OCI-LY7 (cell line): ENCODE data around the gene CYP4F2. TPM values are rescaled to one million over a fixed set of nuclear protein-coding genes. Genes with fewer than 3 reads are reported as not detected.
"Not testable (repeated sequence)": the region's sequence is repeated elsewhere in the genome, so short reads cannot be mapped to it uniquely, and the experiment has no call there.

Source experiments
- BruUV-seq: library from RNA; stranded (reverse); fragments of 400-500 nt; replicated peaks from 2 replicates; lab custom pipeline; 2021; lab: Mats Ljungman, UMichigan
- CTCF ChIA-PET: fragments of 300-600 bp; sonication (Branson Sonifier 250); formaldehyde crosslinking; loops from one replicate; lab custom pipeline; 2022; ENCODE audit warnings: antibody characterized with exemption; ENCODE audit not compliant: unreplicated experiment; lab: Charles Lee
- POLR2A ChIA-PET: fragments of 300-600 bp; sonication (Branson Sonifier 250); formaldehyde crosslinking; loops from one replicate; lab custom pipeline; 2022; ENCODE audit warnings: antibody characterized with exemption; lab: Charles Lee
- DNase-seq: peaks from one replicate; pipeline ENCODE4 v3.0.0-alpha.2; 2015; ENCODE audit warnings: low spot score
- H2AFZ ChIP-seq: fragments of 200-600 bp; sonication (generic), shearing (Covaris generic); 2 replicates; pipeline ENCODE4 v1.6.1; 2014; ENCODE audit warnings: mild to moderate bottlenecking, antibody characterized with exemption, low read length, moderate library complexity
- H3K27ac ChIP-seq: fragments of 200-600 bp; sonication (generic); 2 replicates; pipeline ENCODE4 v1.5.1; 2014; ENCODE audit warnings: mixed run types, low read depth, mild to moderate bottlenecking, moderate library complexity, low read length, inconsistent platforms; ENCODE audit not compliant: poor library complexity, severe bottlenecking
- H3K36me3 ChIP-seq: fragments of 200-600 bp; sonication (generic); 2 replicates; pipeline ENCODE4 v1.6.1; 2014; ENCODE audit warnings: mild to moderate bottlenecking, antibody characterized with exemption, low read length, moderate library complexity, mixed read lengths; ENCODE audit not compliant: insufficient read depth
- H3K4me1 ChIP-seq: fragments of 200-600 bp; sonication (generic); 2 replicates; pipeline ENCODE4 v1.5.1; 2014; ENCODE audit warnings: mild to moderate bottlenecking, low read length; ENCODE audit not compliant: insufficient read depth, poor library complexity, severe bottlenecking
- H3K4me2 ChIP-seq: fragments of 200-600 bp; sonication (generic); 2 replicates; pipeline ENCODE4 v1.6.1; 2014; ENCODE audit warnings: mild to moderate bottlenecking, low read length
- H3K4me3 ChIP-seq: fragments of 200-600 bp; sonication (generic); 2 replicates; pipeline ENCODE4 v1.5.1; 2014; ENCODE audit warnings: mild to moderate bottlenecking, low read depth, low read length; ENCODE audit not compliant: poor library complexity, severe bottlenecking
- H3K79me2 ChIP-seq: fragments of 200-600 bp; sonication (generic); 2 replicates; pipeline ENCODE4 v1.6.1; 2016; ENCODE audit warnings: low read depth, mild to moderate bottlenecking, low read length, moderate library complexity, mixed read lengths; ENCODE audit not compliant: insufficient read depth
- H3K9me2 ChIP-seq: fragments of 200-600 bp; sonication (generic); 2 replicates; pipeline ENCODE4 v1.6.1; 2016; ENCODE audit warnings: mild to moderate bottlenecking, low read length, mixed read lengths; ENCODE audit not compliant: insufficient read depth
- H3K9me3 ChIP-seq: fragments of 200-600 bp; sonication (generic); 2 replicates; pipeline ENCODE4 v1.6.1; 2014; ENCODE audit warnings: mild to moderate bottlenecking, mixed run types, low read length, mixed read lengths
- H4K20me1 ChIP-seq: fragments of 200-600 bp; sonication (generic); 2 replicates; pipeline ENCODE4 v1.6.1; 2014; ENCODE audit warnings: mild to moderate bottlenecking, antibody characterized with exemption, low read length, moderate library complexity, mixed read lengths; ENCODE audit not compliant: insufficient read depth
- CTCF ChIP-seq: fragments of 200-600 bp; sonication (generic); conservative IDR thresholded peaks from 2 replicates; pipeline ENCODE4 v1.5.1; 2014; ENCODE audit warnings: mild to moderate bottlenecking, antibody characterized with exemption, low read length, moderate library complexity, mixed read lengths
- EZH2phosphoT487 ChIP-seq: fragments of 200-600 bp; sonication (generic); IDR thresholded peaks from 2 replicates; pipeline ENCODE4 v1.6.1; 2018; ENCODE audit warnings: low read depth, borderline replicate concordance, mild to moderate bottlenecking, mixed run types, antibody characterized with exemption, low read length, moderate library complexity, mixed read lengths
- intact Hi-C: fragments of 100-400 bp; cut with micrococcal nuclease; formaldehyde crosslinking; loops from one replicate; pipeline ENCODE4 v1.10.0; 2022; ENCODE audit not compliant: unreplicated experiment
- total RNA-seq, 2 experiments: library from RNA; depleted of rRNA in 1 of 2; stranded (reverse); fragments of >200 nt in 1 of 2; shearing (Covaris generic) in 1 of 2; gene quantifications; 2 replicates each; pipeline ENCODE4 v1.2.3, GENCODE V29; 2014 to 2022

CYP4F2 gene
- total RNA-seq, 2 experiments from 2014 or later = not detected

- Histone ChIP-seq H2AFZ (peak overlapping the region; percentile 86), H3K4me2 (peak overlapping the region; percentile 77), H3K4me1 (peaks cover 18% of the 10 kb centered on the region), H4K20me1 (no peaks in the 10 kb centered on the region), H3K79me2 (no peaks in the 10 kb centered on the region), H3K4me3 (peak overlapping the region; percentile 82), H3K9me3 (no peaks in the 10 kb centered on the region), H3K36me3 (no peaks in the 10 kb centered on the region), H3K27ac (peak overlapping the region; percentile 89), H3K9me2 (no peaks in the 10 kb centered on the region)
- BruUV-seq = TSS peak; percentile 93
- DNase-seq = peak; percentile 98
- TF ChIP-seq EZH2phosphoT487 = no peak
- TF ChIP-seq CTCF = no peak
- ChIA-PET POLR2A (interaction anchor here (0.5 to 1.7 kb wide), 4 partner anchors 12 to 330 kb away, joined by 3 to 5 read pairs (median 4); no protein-coding TSS in a partner anchor), CTCF (no interaction called here)
- intact Hi-C loops = loop anchor here (2.0 kb wide), 2 partner anchors 274 to 458 kb away; partner anchors contain the start of genes AKAP8 and RAB8A
Observed at GRCh38 chr19:15836330-15837220, 61.3 kb downstream of the CYP4F2 start.

DNA sequence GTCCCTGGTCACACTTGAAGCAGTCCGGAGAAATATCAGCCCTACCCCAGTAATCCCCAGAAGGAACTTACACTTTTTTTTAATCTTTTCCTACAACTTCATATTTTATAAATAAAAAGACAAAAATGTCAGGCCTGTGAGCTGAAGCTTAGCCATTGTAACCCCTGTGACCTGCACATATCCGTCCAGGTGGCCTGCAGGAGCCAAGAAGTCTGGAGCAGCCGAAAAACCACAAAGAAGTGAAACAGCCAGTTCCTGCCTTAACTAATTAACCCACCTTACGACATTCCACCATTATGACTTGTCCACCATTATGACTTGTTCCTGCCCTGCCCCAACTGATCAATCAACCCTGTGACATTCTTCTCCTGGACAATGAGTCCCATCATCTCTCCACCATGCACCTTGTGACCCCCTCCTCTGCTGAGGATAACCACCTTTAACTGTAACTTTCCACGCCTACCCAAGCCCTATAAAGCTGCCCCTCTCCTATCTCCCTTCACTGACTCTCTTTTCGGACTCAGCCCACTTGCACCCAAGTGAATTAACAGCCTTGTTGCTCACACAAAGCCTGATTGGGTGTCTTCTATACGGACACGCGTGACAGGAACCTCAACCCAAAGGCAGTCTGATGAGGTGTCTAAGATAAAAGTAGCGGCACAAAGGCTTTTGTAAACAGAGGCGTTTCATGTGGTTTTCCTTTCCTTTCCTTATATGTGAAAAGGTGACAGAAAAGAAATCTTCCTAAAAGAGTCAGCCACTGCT, 62.1 kb downstream of the CYP4F2 start:
- POLR2A ChIA-PET = interaction anchor here (0.7 kb wide), 1 partner anchor 812 kb away, joined by 3 read pairs; no protein-coding TSS in a partner anchor
- H3K4me3 ChIP-seq = peak overlapping the region; percentile 82
- H3K9me3 ChIP-seq, H3K36me3 ChIP-seq, CTCF ChIA-PET, BruUV-seq, H4K20me1 ChIP-seq, H3K79me2 ChIP-seq, H3K9me2 ChIP-seq: not testable (repeated sequence)
- peak overlapping the region; percentile 86 for H2AFZ ChIP-seq
- H3K4me1 ChIP-seq = peaks cover 18% of the 10 kb centered on the region
- intact Hi-C loops = loop anchor here (2.0 kb wide), 2 partner anchors 275 to 457 kb away; partner anchors contain the start of genes AKAP8 and RAB8A
- peak overlapping the region; percentile 77 for H3K4me2 ChIP-seq
- H3K27ac ChIP-seq = peak overlapping the region; percentile 89
- peak; percentile 37 for DNase-seq

- peaks cover 18% of the 10 kb centered on the region for H3K4me1 ChIP-seq
- intact Hi-C loops, BruUV-seq, H3K9me2 ChIP-seq, POLR2A ChIA-PET, CTCF ChIA-PET, H3K4me2 ChIP-seq, H3K9me3 ChIP-seq, H2AFZ ChIP-seq, H4K20me1 ChIP-seq, H3K27ac ChIP-seq, H3K79me2 ChIP-seq, H3K36me3 ChIP-seq, DNase-seq, H3K4me3 ChIP-seq: not testable (repeated sequence)
Observed at GRCh38 chr19:15834232-15834631, 63.6 kb downstream of the CYP4F2 start.
